A549 treated with Mapracorat at 1 μM for 4 hours (cell line): Measurements from ENCODE around the gene C3orf20. TPM values are rescaled to one million over a fixed set of nuclear protein-coding genes. Genes with fewer than 3 reads are reported as not detected.

Source experiments
- total RNA-seq: library from RNA; stranded (reverse); fragments of 200-300 nt; extraction: Qiagen RNA extraction; gene quantifications from 5 replicates; pipeline ENCODE4 v1.2.3, GENCODE V29; 2022

C3orf20 gene
- total RNA-seq, result 0.06 to 0.07 TPM in 2 of 5 replicates, not detected in the others

DNA sequence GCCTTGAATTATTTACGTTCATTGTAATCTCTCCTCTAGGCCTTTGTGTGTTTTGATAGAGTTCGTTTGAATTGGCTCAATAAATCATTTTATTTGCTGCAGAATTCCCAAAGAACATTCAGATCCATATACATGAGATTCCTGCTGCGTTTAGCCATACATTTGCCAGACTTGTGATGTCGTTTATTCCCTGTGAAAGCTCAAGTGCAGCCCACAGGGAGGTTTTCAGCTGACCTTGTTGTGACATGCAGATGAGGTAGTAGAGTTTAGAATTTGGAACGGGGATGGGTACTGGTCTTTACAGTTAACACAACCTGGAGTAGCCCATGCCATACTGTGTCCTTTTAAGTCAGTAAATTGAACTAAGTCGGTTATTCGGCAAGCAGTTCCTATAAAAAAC, at the start of gene C3orf20:
TSS of gene C3orf20 (plus strand) at position 301 of the 400 bp plus-strand sequence. CDS start 7,573 bp downstream, outside the sequence.

DNA sequence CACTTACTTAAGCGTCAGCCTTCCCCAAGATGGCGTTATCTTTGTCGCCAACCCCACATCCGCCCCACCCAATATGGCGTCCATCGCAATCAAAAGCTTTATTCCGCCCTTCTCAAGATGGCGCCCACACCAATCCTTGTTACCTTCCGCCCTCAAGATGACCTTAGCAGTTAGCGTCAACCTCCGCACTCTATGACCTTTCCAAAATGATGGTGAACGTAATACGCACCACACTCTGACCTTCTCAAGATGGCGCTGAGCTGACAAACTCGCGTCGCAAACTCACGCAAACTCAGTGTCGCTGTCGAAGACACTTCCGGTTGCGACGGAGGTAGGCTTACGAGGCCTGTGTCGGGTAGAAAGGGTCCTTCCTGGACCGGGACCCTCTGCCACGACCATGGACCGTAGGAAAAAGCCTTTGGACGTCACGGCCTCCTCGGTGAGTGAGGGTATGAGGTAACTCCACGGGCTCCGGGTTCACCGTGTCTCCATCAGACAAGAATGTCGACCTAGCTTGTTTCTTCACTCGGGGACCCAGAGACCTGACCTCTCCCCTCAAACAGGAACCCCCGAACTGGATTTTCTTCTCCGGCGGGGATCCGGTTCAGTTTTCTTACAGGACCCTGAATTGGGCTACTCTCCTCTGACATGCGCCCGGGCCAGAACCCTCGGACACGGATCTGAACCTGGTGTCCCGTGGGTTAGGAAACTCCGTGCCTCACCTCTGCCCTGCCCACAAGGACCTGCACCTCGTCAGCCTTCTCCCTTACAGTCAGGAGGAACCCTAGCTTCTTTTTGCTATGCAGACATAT, 23.3 kb upstream of the C3orf20 start, which contains the start of gene CCDC174:
TSS of gene CCDC174 (plus strand) at position 323 of the 812 bp plus-strand sequence. CDS start at position 398, 75 bp downstream.

DNA sequence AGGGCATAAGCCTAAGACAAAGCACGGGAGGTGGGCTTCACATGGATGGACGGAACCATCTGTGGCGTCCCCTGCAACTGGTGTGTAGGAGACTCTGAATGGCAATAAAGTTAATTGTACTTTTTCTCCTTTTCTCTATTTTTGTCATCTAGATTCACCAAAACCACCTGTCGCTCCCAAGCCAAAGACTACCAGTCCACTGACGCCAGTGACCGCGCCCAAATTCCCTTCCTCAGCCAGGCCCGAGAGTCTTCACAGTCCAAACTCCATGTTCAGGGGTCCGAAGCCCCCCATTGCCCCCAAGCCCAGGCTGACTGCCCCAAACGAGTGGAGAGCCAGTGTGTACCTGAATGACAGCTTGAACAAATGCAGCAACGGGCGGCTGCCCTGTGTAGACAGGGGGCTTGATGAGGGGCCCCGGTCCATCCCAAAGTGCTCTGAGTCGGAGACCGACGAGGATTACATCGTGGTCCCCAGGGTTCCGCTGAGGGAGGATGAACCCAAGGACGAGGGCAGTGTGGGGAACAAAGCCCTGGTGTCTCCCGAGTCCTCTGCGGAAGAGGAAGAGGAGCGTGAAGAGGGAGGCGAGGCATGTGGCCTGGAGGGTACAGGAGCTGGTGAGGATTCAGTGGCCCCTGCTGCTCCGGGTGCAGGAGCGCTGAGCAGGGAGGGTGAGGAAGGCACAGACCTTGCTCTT, 144.0 kb downstream of the C3orf20 start, which contains the start of gene FGD5:
TSS of gene FGD5 (plus strand) at position 159 of the 697 bp plus-strand sequence. CDS start at position 269, 110 bp downstream.

Other genes with a start within 250 kb of the C3orf20 start
- 0.63 to 2.0 TPM (median 1.2 TPM) in 5 replicates for gene GRIP2, start 134.8 kb upstream of the C3orf20 start, total RNA-seq
- gene CCDC174, start 23.4 kb upstream of the C3orf20 start, total RNA-seq, result 12.5 to 15.8 TPM (median 15.3 TPM) in 5 replicates
- gene FGD5, start 143.8 kb downstream of the C3orf20 start, total RNA-seq, result not detected in 5 replicates